HFFc6 (cell line): ENCODE results near the gene PAGR1. TPM values are rescaled to one million over a fixed set of nuclear protein-coding genes. Genes with fewer than 3 reads are reported as not detected.

ENCODE experiments used
- DNase-seq: peaks from one replicate; pipeline ENCODE4 v3.0.0-alpha.2; 2018
- H3K27ac Mint-ChIP-seq: 2 replicates; pipeline ENCODE4 v1.8.0; 2020; ENCODE audit warnings: mild to moderate bottlenecking, mixed read lengths
- H3K27me3 Mint-ChIP-seq: 2 replicates; pipeline ENCODE4 v1.8.0; 2021; ENCODE audit warnings: mild to moderate bottlenecking, moderate library complexity, mixed read lengths; ENCODE audit not compliant: insufficient read depth
- H3K36me3 Mint-ChIP-seq: 2 replicates; pipeline ENCODE4 v1.8.0; 2021; ENCODE audit warnings: low read depth, mixed read lengths
- H3K4me1 Mint-ChIP-seq: 2 replicates; pipeline ENCODE4 v1.8.0; 2020; ENCODE audit warnings: low read depth, mixed read lengths
- H3K4me3 Mint-ChIP-seq: 2 replicates; pipeline ENCODE4 v1.8.0; 2020; ENCODE audit warnings: mild to moderate bottlenecking, moderate library complexity, mixed read lengths
- H3K9me3 Mint-ChIP-seq: 2 replicates; pipeline ENCODE4 v1.8.0; 2020; ENCODE audit warnings: mild to moderate bottlenecking, mixed read lengths
- total RNA-seq, 6 experiments: library from RNA; stranded (reverse); fragmentation: NEBNext Ultra II Directional; extraction: Animal tissue kit (Norgen Biotek cat#: 25700); gene quantifications; 2 replicates in 1 of 6; 3 replicates in 5 of 6; pipeline ENCODE4 v1.2.3, GENCODE V29; 2021
- TF ChIP-seq, protein P1 (sequence below): fragments of 200-600 bp; sonication (generic); IDR thresholded peaks from 2 replicates; pipeline ENCODE4 v1.5.0; 2021; ENCODE audit warnings: antibody characterized with exemption, mild to moderate bottlenecking

PAGR1 gene
- total RNA-seq, 6 experiments from 2014 or later: 12.9 to 19.2 (median 17.7) TPM

DNA sequence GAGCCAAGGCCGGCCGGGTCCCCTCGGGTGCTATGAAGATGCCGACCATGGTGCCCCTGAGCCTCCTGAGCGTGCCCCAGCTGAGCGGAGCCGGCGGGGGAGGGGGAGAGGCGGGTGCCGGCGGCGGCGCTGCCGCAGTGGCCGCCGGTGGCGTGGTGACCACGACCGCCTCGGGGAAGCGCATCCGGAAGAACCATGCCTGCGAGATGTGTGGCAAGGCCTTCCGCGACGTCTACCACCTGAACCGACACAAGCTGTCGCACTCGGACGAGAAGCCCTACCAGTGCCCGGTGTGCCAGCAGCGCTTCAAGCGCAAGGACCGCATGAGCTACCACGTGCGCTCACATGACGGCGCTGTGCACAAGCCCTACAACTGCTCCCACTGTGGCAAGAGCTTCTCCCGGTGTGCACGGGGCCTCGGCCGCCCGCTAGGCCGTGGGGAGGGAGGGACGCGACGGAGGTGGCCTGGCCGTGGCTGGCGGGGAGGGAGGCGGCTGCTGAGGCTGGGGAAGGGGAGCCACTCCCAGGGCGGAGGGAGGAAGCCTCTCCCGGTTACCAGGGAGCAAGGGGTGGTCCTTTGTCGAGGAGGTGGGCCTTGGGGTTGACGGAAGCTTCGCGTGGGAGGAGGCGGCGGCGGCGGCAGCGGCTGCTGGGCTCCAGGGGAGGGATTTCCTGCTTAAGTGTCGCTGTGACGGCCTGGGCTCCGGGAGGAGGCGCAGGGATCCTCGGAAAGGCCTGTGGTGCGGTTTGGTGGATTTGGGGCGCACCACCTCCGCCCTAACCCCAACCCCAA, 8.3 kb upstream of the PAGR1 start:
- H3K27ac Mint-ChIP-seq: peak overlapping the region; percentile 90
- H3K4me3 Mint-ChIP-seq: peak overlapping the region; percentile 94
- peaks cover 12% of the 10 kb centered on the region for H3K36me3 Mint-ChIP-seq
- H3K9me3 Mint-ChIP-seq: no peaks in the 10 kb centered on the region
- TF ChIP-seq, protein P1, sequence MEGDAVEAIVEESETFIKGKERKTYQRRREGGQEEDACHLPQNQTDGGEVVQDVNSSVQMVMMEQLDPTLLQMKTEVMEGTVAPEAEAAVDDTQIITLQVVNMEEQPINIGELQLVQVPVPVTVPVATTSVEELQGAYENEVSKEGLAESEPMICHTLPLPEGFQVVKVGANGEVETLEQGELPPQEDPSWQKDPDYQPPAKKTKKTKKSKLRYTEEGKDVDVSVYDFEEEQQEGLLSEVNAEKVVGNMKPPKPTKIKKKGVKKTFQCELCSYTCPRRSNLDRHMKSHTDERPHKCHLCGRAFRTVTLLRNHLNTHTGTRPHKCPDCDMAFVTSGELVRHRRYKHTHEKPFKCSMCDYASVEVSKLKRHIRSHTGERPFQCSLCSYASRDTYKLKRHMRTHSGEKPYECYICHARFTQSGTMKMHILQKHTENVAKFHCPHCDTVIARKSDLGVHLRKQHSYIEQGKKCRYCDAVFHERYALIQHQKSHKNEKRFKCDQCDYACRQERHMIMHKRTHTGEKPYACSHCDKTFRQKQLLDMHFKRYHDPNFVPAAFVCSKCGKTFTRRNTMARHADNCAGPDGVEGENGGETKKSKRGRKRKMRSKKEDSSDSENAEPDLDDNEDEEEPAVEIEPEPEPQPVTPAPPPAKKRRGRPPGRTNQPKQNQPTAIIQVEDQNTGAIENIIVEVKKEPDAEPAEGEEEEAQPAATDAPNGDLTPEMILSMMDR: peak; percentile 77
- H3K4me1 Mint-ChIP-seq: peaks cover 67% of the 10 kb centered on the region
- DNase-seq: peak; percentile 92
- peaks cover 6% of the 10 kb centered on the region for H3K27me3 Mint-ChIP-seq

DNA sequence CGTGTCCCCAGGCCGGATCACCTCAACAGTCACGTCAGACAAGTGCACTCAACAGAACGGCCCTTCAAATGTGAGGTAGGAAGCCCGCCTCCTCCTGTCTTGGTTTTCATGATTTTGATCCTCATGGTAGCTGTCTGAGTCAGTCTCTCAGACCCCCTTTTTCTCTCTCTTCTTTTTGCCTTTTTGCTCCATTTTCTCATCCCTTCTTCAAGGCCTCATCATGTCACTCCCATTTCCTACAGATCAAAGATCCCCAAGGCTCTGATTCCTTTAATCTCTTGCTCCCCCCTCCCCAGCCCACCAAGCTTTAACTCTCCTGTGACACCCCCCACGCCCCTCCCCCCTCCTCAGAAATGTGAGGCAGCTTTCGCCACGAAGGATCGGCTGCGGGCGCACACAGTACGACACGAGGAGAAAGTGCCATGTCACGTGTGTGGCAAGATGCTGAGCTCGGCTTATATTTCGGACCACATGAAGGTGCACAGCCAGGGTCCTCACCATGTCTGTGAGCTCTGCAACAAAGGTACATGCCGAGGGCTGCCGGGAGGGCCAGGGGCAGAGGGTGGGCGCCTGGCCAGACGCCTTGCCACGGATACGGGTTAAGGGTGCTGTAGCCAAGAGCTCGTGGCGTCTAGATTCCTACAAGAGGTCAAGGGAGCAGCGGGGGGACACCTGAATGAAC, 7.6 kb upstream of the PAGR1 start:
- H3K27ac Mint-ChIP-seq: peak overlapping the region; percentile 90
- TF ChIP-seq, protein P1: no peak
- H3K4me3 Mint-ChIP-seq: peak overlapping the region; percentile 94
- H3K36me3 Mint-ChIP-seq: peaks cover 12% of the 10 kb centered on the region
- peaks cover 6% of the 10 kb centered on the region for H3K27me3 Mint-ChIP-seq
- DNase-seq: no peak
- peaks cover 68% of the 10 kb centered on the region for H3K4me1 Mint-ChIP-seq
- H3K9me3 Mint-ChIP-seq: no peaks in the 10 kb centered on the region

DNA sequence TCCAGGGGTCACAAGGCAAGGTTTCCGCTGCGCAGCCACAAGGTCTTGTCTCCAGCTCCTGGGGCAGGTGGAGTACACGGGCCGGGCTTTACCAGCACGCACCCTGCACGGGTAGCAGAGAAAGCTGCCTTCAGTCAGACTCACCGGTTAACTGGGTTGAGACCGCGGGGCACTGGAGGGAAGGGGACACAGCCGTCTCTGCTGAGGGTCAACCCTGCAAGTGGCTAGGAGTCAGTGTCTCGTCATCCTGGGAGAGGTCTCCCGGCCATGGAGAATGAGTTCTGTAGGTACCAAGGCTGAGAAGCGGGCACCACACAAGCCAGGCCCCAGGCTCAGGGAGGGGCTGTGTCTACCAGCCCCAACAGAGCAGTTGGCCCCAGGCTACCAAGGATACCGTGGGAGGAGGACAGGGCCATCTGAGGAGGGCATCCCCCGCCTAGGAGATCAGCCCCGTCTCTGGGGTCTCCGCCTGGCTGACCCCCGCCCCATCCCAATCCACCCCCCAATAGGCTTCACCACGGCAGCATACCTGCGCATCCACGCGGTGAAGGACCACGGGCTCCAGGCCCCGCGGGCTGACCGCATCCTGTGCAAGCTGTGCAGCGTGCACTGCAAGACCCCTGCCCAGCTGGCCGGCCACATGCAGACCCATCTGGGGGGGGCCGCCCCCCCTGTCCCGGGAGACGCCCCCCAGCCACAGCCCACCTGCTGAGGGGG, 6.8 kb upstream of the PAGR1 start:
- peaks cover 6% of the 10 kb centered on the region for H3K27me3 Mint-ChIP-seq

DNA sequence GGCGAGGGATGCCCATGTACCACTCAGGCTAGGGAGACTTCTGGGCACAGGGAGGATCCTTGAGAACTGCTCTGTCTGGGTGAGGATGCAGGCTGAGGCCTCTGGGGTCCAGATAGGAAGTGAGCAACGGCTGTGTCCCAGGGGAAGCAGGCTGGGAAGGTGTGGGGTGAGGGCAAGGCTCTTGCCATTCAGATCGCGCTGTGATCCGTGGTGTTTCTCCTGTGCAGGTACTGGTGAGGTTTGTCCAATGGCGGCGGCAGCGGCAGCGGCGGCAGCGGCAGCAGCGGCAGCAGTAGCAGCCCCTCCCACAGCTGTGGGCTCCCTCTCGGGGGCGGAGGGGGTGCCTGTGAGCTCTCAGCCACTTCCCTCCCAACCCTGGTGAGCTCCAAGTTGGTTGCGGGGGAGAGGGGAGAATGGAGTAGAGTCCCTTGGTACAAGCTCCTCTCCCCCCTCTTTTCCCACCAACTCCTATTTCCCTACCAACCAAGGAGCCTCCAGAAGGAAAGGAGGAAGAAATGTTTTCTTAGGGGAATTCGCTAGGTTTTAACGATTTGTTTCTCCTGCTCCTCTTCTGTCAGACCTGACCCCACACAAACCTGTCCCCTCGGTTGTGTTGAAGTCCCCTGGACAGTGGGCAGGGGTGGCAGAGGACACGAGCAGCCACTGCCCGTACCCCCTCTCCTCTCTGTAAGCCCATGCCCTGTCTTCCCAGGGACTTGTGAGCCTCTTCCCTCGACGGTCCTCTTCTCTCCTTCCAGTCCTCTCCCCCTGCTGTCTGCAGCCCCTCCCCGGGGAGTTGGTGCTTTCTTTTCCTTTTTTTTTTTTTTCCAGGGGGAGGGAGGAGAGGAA, 5.9 kb upstream of the PAGR1 start:
- DNase-seq: no peak
- Mint-ChIP-seq H3K4me1 (peaks cover 68% of the 10 kb centered on the region), H3K27ac (peak overlapping the region; percentile 88), H3K27me3 (peaks cover 6% of the 10 kb centered on the region), H3K9me3 (no peaks in the 10 kb centered on the region), H3K4me3 (peak overlapping the region; percentile 89), H3K36me3 (peaks cover 12% of the 10 kb centered on the region)
- TF ChIP-seq, protein P1: no peak

More for the DNA sequence above, 6.8 kb upstream of the PAGR1 start:
- Mint-ChIP-seq H3K27ac (peak overlapping the region; percentile 90), H3K36me3 (peaks cover 12% of the 10 kb centered on the region), H3K4me1 (peaks cover 67% of the 10 kb centered on the region), H3K4me3 (peak overlapping the region; percentile 94), H3K9me3 (no peaks in the 10 kb centered on the region)
- no peak for DNase-seq
- TF ChIP-seq, protein P1: no peak

DNA sequence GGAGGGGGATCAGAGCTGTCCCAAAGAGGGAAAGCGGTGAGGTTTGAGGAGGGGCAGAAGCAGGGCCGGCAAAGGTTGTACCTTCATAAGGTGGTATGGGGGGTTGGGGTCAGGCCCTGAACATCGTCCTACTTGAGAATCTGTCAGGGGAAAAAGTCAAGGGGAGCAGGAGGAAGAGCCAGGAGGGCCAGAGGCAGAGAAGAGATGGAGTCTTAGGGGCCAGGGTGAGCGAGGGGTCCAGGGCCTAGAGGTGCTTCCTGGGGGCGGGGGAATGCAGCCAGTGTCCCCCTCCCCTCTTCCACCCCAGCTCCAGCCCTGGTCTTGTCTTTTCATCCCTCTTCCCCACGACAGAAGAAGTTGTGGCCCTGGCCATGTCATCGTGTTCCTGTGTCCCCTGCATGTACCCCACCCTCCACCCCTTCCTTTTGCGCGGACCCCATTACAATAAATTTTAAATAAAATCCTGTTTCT, 5.2 kb upstream of the PAGR1 start:
- Mint-ChIP-seq H3K27ac (peak overlapping the region; percentile 88), H3K27me3 (peaks cover 6% of the 10 kb centered on the region), H3K9me3 (no peaks in the 10 kb centered on the region), H3K4me3 (peak overlapping the region; percentile 89), H3K4me1 (peaks cover 70% of the 10 kb centered on the region), H3K36me3 (peaks cover 12% of the 10 kb centered on the region)
- TF ChIP-seq, protein P1: no peak
- no peak for DNase-seq
